ENCODE data around the gene NAT9.

GRCh38 chr17:74754832-74755231 lies 21.3 kb downstream of the NAT9 start:
- TF ChIP-seq POLR2A (IDR thresholded peaks at IDR 0.05; ENCODE audit: low read depth, low read length) (no peak), CTCF (IDR thresholded peaks at IDR 0.05; ENCODE audit: extremely low read depth in 1 of 2, insufficient read depth in 1 of 2, low read depth in 1 of 2, low read length in 2 of 2) (no peak), MYC (IDR thresholded peaks at IDR 0.05; ENCODE audit: low read depth, low read length) (no peak), POLR2AphosphoS5 (IDR thresholded peaks at IDR 0.05; ENCODE audit: insufficient read depth, low read depth, low read length) (no peak), MAX (IDR thresholded peaks at IDR 0.05; ENCODE audit: insufficient read depth, insufficient read length) (no peak), FOS (IDR thresholded peaks at IDR 0.05; ENCODE audit: borderline replicate concordance, insufficient read depth, low read length) (no peak), EZH2 (IDR thresholded peaks at IDR 0.05; ENCODE audit: borderline replicate concordance, low read depth, low read length, severe bottlenecking) (no peak), JUN (IDR thresholded peaks at IDR 0.05; ENCODE audit: borderline replicate concordance, insufficient read depth, insufficient read length, low read depth) (no peak)

Measured in endothelial cell of umbilical vein (primary cell).